ENCODE results near the gene PIGQ. TPM values are rescaled to one million over a fixed set of nuclear protein-coding genes. Genes with fewer than 3 reads are reported as not detected.

PIGQ gene
- total RNA-seq, 2 donors from 2014 or later = 20.8 to 21.0 TPM

DNA sequence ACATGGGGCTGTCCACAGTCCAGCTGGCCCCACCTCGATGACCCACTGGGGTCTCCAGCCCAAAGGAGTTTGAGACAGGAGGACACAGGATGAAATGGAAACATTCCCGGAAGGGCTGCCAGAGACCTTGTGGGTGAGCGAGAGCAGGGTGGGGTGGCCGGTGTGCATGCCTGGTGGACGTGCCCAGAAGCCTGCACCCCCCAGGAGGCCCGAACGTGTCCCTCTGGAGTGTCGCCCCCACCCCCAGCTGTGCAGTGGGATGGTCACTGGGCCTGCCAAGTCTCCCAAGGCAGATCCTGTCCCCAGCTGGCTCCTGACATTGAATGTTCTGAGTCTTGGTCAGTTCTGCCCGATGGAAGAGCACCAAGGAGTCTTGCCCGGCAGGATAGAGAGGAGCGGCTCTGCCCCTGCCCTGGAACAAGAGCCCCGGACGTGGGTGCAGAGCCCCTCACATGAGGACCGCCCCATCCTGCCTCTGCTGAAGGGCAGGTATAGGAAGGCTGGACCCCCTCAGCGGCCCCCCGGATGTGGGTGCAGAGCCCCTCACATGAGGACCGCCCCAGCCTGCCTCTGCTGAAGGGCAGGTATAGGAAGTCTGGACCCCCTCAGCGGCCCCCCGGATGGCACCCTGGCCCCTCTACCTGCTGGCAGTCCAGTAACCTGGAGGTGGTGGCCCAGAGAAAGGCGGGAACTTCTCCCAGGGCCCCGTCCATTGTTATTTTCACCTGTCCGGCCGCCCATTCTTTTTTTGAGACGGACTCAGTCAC lies 45.3 kb upstream of the PIGQ start:
- H3K27ac ChIP-seq = no peak overlapping the region

DNA sequence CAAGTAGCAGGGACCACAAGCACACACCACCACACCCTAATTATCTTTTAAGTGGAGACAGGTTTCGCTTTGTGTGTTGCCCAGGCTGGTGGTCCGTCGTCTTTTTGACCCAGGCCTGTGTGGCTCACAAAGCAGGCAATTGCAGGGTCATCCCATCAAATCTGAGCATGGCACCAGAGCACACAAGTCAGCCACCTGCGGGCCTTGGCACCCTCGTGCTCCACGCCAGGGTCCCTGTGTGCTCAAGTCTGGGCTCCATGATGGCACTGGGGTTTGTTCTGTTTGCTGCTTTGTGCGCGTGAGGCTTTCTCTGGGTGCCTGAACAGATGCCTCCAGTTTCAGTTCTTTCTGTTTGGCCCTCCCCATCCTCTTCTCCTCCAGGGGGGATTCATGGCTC lies 44.6 kb upstream of the PIGQ start:
- TF ChIP-seq, protein P1, sequence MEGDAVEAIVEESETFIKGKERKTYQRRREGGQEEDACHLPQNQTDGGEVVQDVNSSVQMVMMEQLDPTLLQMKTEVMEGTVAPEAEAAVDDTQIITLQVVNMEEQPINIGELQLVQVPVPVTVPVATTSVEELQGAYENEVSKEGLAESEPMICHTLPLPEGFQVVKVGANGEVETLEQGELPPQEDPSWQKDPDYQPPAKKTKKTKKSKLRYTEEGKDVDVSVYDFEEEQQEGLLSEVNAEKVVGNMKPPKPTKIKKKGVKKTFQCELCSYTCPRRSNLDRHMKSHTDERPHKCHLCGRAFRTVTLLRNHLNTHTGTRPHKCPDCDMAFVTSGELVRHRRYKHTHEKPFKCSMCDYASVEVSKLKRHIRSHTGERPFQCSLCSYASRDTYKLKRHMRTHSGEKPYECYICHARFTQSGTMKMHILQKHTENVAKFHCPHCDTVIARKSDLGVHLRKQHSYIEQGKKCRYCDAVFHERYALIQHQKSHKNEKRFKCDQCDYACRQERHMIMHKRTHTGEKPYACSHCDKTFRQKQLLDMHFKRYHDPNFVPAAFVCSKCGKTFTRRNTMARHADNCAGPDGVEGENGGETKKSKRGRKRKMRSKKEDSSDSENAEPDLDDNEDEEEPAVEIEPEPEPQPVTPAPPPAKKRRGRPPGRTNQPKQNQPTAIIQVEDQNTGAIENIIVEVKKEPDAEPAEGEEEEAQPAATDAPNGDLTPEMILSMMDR (IDR thresholded peaks at IDR 0.05) = no peak
- Histone ChIP-seq H3K36me3 (peaks cover 12% of the 10 kb centered on the region), H3K4me3 (no peak overlapping the region), H3K4me1 (peaks cover 0 to 39% of the 10 kb centered on the region in 2 donors), H3K9me3 (no peaks in the 10 kb centered on the region), H3K27ac (no peak overlapping the region), H3K27me3 (no peaks in the 10 kb centered on the region)
- no peak for DNase-seq (ENCODE audit: low spot score)

More for the DNA sequence above, 45.3 kb upstream of the PIGQ start:
- H3K4me1 ChIP-seq = peaks cover 0 to 32% of the 10 kb centered on the region in 2 donors
- no peaks in the 10 kb centered on the region for H3K9me3 ChIP-seq
- H3K36me3 ChIP-seq = peaks cover 18% of the 10 kb centered on the region
- DNase-seq (ENCODE audit: low spot score) = no peak
- TF ChIP-seq, protein P1 (IDR thresholded peaks at IDR 0.05) = no peak
- H3K4me3 ChIP-seq = no peak overlapping the region
- H3K27me3 ChIP-seq = no peaks in the 10 kb centered on the region

DNA sequence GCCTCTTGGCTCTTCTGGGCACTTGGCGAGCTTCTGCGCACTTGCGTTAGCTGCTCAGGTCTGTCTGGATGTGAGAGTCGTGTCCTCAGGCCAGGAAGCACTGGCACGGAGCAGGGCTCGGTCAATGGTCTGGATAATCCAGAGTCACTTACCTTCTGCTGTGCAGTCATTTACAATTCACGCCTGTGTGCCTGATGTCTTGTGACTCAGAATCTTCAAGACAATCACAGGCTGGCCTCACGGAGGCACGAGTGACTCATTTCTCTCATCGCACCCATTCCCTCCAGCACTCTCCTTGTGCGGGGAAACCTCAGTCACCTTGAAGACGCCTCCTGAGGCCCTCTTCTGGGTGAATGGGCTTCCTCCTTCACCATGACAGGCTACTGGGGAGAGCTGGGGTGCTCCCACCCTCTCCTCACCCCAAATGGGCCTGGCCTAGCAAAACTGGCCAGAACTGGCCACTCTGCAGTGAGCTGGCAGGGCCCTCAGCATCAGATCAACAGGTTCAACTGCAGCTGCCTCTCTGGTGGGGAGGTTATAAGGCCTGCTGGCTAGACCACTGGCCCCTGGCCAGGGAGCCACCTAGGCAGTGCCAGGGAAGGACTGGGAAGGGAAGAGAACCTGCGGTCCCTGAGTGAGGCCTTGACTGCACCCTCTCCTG lies 44.1 kb upstream of the PIGQ start:
- DNase-seq (ENCODE audit: low spot score) = no peak
- Histone ChIP-seq H3K27me3 (no peaks in the 10 kb centered on the region), H3K27ac (peak overlapping the region; percentile 96 to 98), H3K9me3 (no peaks in the 10 kb centered on the region), H3K4me3 (peak overlapping the region in 1 of 2 donors; percentile 79), H3K4me1 (peaks cover 0 to 44% of the 10 kb centered on the region in 2 donors), H3K36me3 (peaks cover 6% of the 10 kb centered on the region)
- TF ChIP-seq, protein P1 (IDR thresholded peaks at IDR 0.05) = no peak

DNA sequence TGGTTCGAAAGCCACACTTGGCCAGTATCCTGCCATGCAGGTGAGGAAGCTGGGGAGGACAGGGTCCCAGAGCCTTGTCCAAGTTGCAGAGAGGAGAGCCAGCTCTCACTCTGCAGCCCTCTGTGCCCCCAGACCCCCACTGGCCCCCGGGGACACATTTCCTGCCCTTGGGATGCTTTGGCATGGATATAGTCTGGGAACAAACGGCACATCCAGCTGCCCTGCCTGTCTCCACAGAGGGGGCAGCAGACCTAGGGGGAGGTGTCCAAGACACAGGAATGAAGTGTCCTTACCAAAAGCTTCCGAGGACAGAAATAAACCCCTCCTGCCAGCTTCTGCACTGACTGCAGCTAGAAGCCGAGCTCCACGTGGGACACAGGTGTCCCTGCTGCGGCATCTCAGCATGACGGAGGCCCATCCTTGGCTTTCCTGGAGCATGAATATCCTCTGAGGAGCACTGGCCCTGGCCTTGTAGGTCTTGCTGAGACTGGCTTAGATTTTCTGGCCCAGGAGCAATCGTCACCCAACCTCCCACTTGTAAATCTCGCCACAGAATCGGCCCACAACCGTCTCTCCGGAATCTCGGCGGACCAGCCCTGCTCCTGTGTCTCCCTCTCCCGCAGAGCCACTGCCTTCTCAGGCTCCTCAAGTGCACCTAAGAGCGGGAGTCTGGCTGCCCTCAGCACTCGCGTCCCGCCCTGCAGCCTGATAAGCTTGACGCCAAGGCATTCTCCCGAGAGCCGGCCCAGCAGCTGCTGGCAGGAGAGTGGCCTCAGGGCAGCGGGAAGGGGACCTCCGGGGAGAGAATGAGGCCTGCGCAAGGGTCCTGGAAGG lies 43.4 kb upstream of the PIGQ start:
- Histone ChIP-seq H3K27ac (peak overlapping the region; percentile 96 to 98), H3K4me1 (peaks cover 0 to 46% of the 10 kb centered on the region in 2 donors), H3K36me3 (no peaks in the 10 kb centered on the region), H3K27me3 (no peaks in the 10 kb centered on the region), H3K4me3 (peak overlapping the region; percentile 60 to 79), H3K9me3 (no peaks in the 10 kb centered on the region)
- peak; percentile 70 for DNase-seq (ENCODE audit: low spot score)
- TF ChIP-seq, protein P1 (IDR thresholded peaks at IDR 0.05) = no peak

DNA sequence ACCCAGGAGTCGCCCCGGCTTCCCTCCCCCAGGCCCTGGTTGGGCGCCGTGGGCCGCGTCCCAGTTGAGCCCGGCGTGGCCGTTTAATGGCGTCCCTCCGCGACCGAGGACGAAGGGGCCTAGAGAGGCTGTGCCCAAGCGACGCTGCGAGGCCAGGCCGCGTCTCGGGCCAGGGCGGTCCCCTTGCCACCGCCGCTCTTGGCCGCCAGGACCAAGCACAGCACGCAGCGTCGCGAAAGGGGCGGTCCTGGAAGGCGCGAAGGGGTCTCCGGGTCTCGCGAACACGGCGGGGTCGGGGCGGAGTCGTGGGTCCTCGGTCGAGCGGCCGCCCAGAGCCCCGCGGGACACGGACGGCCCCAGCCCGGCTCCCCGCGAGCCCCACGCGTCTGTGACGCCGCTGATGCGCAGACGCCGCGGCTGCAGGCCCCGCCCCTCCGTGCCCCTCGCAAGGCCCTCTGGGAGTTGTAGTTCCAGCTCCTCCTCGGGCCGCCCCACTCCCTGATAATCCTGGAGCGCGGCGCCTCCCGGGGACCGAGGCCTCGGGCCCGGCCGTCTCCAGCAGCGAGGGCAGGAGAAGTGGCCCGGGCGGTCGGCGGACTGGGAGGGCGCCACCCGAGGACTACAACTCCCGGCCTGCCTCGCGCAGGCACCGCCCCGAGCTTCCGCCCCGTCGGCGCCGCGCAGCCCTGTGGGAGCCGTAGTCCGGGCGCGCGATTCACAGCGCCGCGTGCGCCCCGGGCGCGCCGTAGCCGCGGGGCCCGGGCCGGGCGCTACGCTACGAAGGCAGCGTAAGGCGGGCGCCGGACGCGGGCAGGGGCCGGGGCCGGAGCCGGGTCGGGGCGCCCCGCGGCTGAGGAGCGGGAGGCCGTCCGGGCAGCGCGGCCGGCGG lies 42.5 kb upstream of the PIGQ start, which contains the start of gene CAPN15:
Gene CAPN15 (plus strand): TSS at position 698 of the 889 bp plus-strand sequence. CDS start 19,127 bp downstream, outside the sequence.
- peaks cover 0 to 46% of the 10 kb centered on the region in 2 donors for H3K4me1 ChIP-seq
- DNase-seq (ENCODE audit: low spot score) = peak; percentile 86
- TF ChIP-seq, protein P1 (IDR thresholded peaks at IDR 0.05) = peak in 1 of 2 donors; percentile 8
- H3K27ac ChIP-seq = peak within 1 kb of the TSS; percentile 96 to 98
- no peaks in the 10 kb centered on the region for H3K36me3 ChIP-seq
- H3K27me3 ChIP-seq = no peaks in the 10 kb centered on the region
- no peaks in the 10 kb centered on the region for H3K9me3 ChIP-seq
- peak within 1 kb of the TSS; percentile 60 to 79 for H3K4me3 ChIP-seq

All from right atrium auricular region (tissue), 2 donors.